AG04449 (cell line): ENCODE measurements around the gene PCDHGC3.
A peak's percentile ranks its signal among the peaks of the same experiment; 100 is the strongest.
"Not testable (repeated sequence)": the region's sequence is repeated elsewhere in the genome, so short reads cannot be mapped to it uniquely, and the experiment has no call there.

ENCODE experiments used
- CTCF ChIA-PET: fragments of 350-600 bp; formaldehyde crosslinking; extraction: SDS; loops from one replicate; lab custom pipeline; 2021; ENCODE audit warnings: antibody characterized with exemption; lab: Yijun Ruan, JAX
- POLR2A ChIA-PET: fragments of 400-600, 350-600 bp; formaldehyde crosslinking; extraction: SDS; loops from one replicate; lab custom pipeline; 2020; ENCODE audit warnings: antibody characterized with exemption, inconsistent platforms; lab: Yijun Ruan, JAX
- DNase-seq: peaks from one replicate; pipeline ENCODE4 v3.0.0-alpha.2; 2010; ENCODE audit warnings: low read depth, low spot score
- H3K4me3 ChIP-seq: 2 replicates; pipeline ENCODE4 v1.5.1; 2011; ENCODE audit warnings: low read depth, mild to moderate bottlenecking, control low read depth, low read length
- CTCF ChIP-seq: IDR thresholded peaks from one replicate; pipeline ENCODE4 v1.5.1; 2011; ENCODE audit warnings: mild to moderate bottlenecking, moderate library complexity, low read length, control low read depth, inconsistent platforms; ENCODE audit not compliant: insufficient read depth; ENCODE audit errors: missing control alignments

PCDHGC3 gene

GRCh38 chr5:141475625-141476131 lies at the start of gene PCDHGC3:
Gene PCDHGC3 (plus strand): TSS chr5:141475966. CDS start chr5:141476117, 151 bp downstream.
- H3K4me3 ChIP-seq = peak within 1 kb of the TSS; percentile 84
- peak; percentile 77 for DNase-seq
- ChIA-PET POLR2A (interaction anchor here (0.7 to 2.2 kb wide), 9 partner anchors 11 to 45 kb away, joined by 3 to 16 read pairs (median 5); partner anchors contain the start of genes PCDHGA12 and PCDHGC5), CTCF (interaction anchor here (0.6 to 7.5 kb wide), 22 partner anchors 8 to 133 kb away, joined by 3 to 99 read pairs (median 6); partner anchors contain the start of genes PCDHGA11, PCDHGA12, PCDHGB7 and PCDHGC4)
- TF ChIP-seq CTCF = peak; percentile 50

- CTCF ChIA-PET = interaction anchor here (0.9 to 9.2 kb wide), 8 partner anchors 11 to 136 kb away, joined by 3 to 196 read pairs (median 7); partner anchors contain the start of genes PCDHGA10, PCDHGA11, PCDHGA7 and PCDHGB7
- TF ChIP-seq CTCF = no peak
- DNase-seq = no peak
- POLR2A ChIA-PET = no interaction called here
- no peak overlapping the region for H3K4me3 ChIP-seq
Measured at GRCh38 chr5:141427783-141428426, 47.9 kb upstream of the PCDHGC3 start.

GRCh38 chr5:141430332-141431113 lies 45.2 kb upstream of the PCDHGC3 start, which contains the start of gene PCDHGA12:
Gene PCDHGA12 (plus strand): TSS chr5:141430507. CDS start chr5:141430760, 253 bp downstream.
- ChIA-PET CTCF (interaction anchor here (0.6 to 9.2 kb wide), 45 partner anchors 9 to 160 kb away, joined by 3 to 196 read pairs (median 5); partner anchors contain the start of genes PCDHGA10, PCDHGA11, PCDHGA2 and PCDHGA5), POLR2A (interaction anchor here (1.2 to 1.6 kb wide), 5 partner anchors 45 to 127 kb away, joined by 3 to 11 read pairs (median 4); partner anchors contain the start of gene PCDHGC3)
- peak; percentile 52 for DNase-seq
- TF ChIP-seq CTCF = peak; percentile 38
- peak within 1 kb of the TSS; percentile 49 for H3K4me3 ChIP-seq

- ChIA-PET POLR2A (interaction anchor here (1.6 kb wide), 1 partner anchor 126 kb away, joined by 11 read pairs; no protein-coding TSS in a partner anchor), CTCF (interaction anchor here (1.2 to 9.2 kb wide), 25 partner anchors 8 to 137 kb away, joined by 3 to 196 read pairs (median 7); partner anchors contain the start of genes PCDHGA10, PCDHGA11, PCDHGA2 and PCDHGB3)
- H3K4me3 ChIP-seq = peak overlapping the region; percentile 38
- no peak for TF ChIP-seq CTCF
- no peak for DNase-seq
Measured at GRCh38 chr5:141431286-141431685, 44.5 kb upstream of the PCDHGC3 start.

GRCh38 chr5:141432308-141432707 lies 43.5 kb upstream of the PCDHGC3 start:
- CTCF ChIA-PET = interaction anchor here (1.1 to 9.2 kb wide), 7 partner anchors 11 to 126 kb away, joined by 3 to 196 read pairs (median 24); partner anchors contain the start of genes PCDHGA10, PCDHGA11, PCDHGB3 and PCDHGB7
- POLR2A ChIA-PET, DNase-seq, H3K4me3 ChIP-seq: not testable (repeated sequence)

- DNase-seq, H3K4me3 ChIP-seq: not testable (repeated sequence)
- CTCF ChIA-PET = interaction anchor here (1.1 to 9.2 kb wide), 5 partner anchors 11 to 126 kb away, joined by 3 to 196 read pairs (median 82); partner anchors contain the start of genes PCDHGA10, PCDHGA11 and PCDHGB7
- POLR2A ChIA-PET = interaction anchor here (0.7 kb wide), 1 partner anchor 83 kb away, joined by 3 read pairs; no protein-coding TSS in a partner anchor
Measured at GRCh38 chr5:141432726-141433125, 43.0 kb upstream of the PCDHGC3 start.
